ENCODE measurements around the gene HLA-DOB.

The HLA-DOB gene

DNA sequence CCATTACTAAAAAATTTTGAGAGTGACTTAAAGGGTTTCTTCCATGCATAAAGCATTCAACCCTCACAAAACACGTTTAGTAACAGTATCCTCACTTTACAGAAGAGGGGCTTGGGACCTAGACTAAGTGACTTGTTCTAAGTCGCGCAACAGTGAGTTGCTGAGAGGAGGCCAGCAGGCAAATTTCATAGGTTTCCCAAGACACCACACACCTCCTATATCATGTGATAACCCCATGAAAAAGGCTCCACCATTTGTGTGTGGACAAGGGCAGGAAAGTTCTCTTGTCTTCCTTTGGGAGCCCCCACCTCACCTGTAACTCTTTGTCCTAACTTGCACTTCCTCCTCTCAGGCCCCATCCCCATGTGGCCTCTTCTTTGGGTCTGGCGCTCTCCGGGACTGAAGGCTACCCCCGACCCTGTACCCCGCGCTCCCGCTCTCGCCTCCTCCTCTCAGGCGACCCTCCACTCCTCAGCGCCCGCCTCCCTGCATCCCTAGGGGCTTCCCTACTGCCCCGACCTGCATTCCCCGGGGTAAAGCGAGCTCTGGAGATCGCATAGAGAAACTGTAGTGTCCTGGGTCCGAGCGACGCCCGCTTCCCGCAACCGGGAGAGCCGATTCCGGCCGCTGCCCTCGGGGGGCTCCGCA is 26.7 kb upstream of the HLA-DOB start:
- DNase-seq (ENCODE audit: low read depth): no peak

DNA sequence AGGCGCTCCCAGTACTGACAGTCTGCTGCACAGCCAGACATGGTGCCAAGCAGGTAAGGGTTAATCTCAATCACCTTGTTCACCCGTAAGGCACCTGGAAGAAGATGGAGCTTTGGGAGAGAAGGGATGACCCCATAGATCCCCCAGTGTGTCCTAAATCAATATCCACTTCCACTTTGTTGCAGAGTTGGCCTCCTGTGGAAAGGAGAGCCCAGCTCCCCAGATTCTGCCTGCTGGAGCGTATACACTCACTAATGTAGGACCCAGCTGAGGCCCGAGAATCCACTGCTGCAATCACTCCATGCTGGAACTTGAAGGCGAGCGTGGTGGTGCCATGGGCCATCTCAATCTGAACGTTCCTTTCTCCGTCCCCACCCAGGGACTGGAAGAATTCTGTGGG is 25.9 kb upstream of the HLA-DOB start:
- DNase-seq (ENCODE audit: low read depth): no peak

DNA sequence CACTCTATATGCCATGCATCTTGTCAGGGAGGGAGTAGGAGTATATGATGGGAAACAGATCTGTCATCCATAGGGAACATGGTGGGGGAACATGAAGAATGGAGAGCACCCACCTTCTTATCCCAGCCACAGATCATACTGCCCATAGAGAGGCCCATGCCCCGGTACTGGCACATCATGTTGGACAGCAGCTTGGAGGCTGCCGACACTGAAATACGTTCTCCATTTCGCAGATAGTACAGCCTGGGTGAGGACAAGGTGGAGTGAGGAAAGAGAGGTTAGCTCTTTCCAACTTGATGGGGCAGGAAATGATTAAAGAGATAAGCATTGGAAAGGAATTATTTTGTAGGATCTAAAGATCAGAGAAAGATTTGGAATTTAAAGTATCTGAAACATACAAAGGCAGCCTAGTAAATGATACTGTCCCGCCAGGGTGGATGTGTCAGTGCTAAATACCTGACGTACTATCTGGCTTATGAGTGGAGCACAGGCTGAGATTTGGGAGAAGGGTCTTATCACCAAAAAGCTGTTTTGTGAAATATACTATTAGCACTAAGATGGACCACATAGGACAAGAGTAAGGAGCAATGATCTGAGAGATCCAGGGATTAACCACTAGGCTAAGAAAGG is 25.3 kb upstream of the HLA-DOB start:
- no peak for DNase-seq (ENCODE audit: low read depth)

DNA sequence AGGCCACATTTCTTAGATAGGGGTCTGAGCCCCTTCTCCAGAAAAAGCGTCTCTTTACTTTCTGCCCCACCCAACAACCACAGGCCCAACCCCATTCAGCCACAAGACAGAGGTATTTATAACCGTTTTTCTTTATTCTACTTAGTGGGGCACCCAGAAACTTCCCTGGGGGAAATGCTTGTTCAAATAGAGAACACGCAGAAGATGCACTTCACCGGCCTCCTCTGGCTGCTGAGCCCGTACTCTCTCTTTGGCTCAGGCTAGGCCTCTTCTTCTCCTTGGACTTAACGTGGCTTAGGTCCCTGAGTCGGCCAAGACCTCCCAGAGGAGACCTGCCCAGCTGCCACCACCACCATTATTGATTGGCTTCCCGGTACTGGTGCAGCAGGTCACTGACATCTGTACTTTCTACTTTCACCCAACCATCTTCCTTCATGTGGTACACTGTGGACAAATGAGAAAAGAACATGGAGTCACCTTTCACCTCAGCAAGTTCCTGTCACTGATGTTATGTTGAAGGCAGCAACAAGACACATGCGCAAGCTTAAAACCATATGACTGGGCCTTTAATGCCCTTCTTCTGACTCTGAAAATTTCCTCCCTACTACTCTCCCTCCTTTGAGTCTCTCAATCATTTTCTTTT is 23.9 kb upstream of the HLA-DOB start:
- DNase-seq (ENCODE audit: low read depth): no peak

DNA sequence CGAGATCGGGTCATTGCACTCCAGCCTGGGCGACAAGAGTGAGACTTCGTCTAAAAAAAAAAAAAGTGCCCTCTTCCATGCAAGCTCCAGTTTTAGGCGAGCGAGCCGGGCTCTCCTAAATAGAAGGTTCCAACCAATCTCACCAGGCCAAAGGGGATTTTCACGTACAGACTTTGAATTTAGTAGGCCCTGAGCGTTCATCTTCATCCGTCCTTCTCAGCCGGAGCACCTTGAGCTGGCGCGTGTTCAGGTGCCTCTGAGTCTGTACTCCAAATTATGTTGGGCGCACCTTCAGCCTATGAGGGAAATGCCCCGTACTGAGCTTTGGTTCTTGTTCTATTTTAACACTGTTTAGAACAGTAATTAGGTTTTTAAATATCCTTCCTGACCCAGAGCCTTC is 22.6 kb upstream of the HLA-DOB start:
- DNase-seq (ENCODE audit: low read depth): no peak

- peak; percentile 96 for DNase-seq (ENCODE audit: low read depth)
These were observed 21.5 kb upstream of the HLA-DOB start, which contains the start of gene TAP2 for GRCh38 chr6:32838114-32838958. Gene TAP2, minus strand, starts transcription at chr6:32838739. Its CDS starts 506 bp downstream, at chr6:32838233.

DNA sequence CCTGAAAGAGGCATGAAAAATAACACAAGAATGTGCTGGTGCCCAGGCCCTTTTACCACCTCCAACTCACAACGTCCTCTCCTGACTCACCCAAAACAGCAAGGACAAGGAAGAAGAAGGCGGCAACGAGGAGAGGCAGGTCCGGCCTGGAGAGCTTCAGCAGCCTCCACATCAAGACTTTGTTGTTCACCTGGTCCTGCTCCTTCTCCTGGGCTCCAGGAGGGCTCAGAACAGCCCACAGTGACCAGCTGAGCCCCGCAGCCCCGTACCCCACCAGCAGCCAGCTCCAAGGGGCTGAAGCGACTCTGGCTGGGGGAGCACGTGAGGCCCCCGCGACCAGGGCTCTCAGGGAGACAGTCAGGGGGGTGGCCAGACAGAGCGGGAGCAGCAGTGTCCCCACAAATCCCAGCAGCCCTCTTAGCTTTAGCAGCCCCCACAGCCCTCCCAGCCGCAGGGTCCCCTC is 20.9 kb upstream of the HLA-DOB start:
- no peak for DNase-seq (ENCODE audit: low read depth)

GRCh38 chr6:32836873-32837272 is 20.1 kb upstream of the HLA-DOB start:
- no peak for DNase-seq (ENCODE audit: low read depth)

GRCh38 chr6:32835167-32835893 is 18.5 kb upstream of the HLA-DOB start:
- no peak for DNase-seq (ENCODE audit: low read depth)

DNA sequence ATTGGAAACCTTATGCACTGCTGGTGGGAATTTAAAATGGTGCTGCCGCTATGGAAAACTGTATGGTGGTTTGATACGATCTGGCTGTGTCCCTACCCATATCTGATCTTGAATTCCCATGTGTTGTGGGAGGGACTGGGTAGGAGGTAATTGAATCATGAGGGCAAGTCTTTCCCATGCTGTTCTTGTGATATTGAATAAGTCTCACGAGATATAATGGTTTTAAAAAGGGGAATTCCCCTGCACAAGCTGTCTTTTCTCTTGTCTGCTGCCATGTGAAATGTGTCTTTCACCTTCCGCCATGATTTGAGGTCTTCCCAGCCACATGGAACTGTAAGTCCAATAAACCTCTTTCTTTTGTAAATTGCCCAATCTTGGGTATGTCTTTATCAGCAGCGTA is 16.9 kb upstream of the HLA-DOB start:
- DNase-seq (ENCODE audit: low read depth): no peak

- DNase-seq (ENCODE audit: low read depth): no peak
These were observed 15.7 kb upstream of the HLA-DOB start for GRCh38 chr6:32832535-32832934.

- no peak for DNase-seq (ENCODE audit: low read depth)
These were observed 14.1 kb upstream of the HLA-DOB start for GRCh38 chr6:32830936-32831335.

DNA sequence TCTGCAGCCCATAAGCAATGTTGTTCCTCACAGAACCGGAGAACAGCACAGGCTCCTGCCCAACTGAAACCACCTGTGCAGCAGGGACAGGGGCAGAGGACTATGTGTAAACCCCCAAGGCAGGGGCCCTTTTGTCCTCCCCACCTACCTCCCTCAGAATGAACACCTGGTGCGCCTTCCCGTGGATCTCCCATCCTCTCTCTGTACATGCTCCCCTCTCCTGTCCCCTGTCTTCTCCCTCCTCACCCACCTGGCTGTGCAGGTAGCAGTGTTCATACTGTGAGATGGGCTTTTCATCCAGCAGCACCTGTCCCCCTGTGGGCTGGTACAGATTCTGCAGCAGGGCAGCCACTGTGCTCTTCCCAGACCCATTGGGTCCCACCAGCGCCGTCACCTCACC is 13.2 kb upstream of the HLA-DOB start:
- DNase-seq (ENCODE audit: low read depth): no peak

GRCh38 chr6:32829495-32829894 is 12.7 kb upstream of the HLA-DOB start:
- no peak for DNase-seq (ENCODE audit: low read depth)

DNA sequence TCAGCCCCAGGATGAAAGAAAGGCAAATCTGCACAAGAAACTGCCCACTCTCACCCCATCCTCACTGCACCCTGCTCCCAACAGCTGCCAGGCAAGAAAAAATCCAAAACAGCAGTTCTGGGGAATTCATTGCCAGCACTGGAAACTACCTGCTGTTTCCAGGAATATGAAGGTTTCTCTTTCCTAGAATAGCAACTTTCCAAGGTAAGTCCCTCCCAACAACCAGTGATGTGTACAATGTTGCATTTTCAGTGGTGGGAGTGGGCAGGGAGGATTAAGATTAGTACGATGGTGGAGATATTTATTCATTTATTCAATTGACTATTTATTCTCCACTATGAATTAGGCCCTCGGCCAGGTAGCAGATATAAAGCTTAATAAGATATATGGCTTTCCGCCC is 10.2 kb upstream of the HLA-DOB start:
- DNase-seq (ENCODE audit: low read depth): no peak

DNA sequence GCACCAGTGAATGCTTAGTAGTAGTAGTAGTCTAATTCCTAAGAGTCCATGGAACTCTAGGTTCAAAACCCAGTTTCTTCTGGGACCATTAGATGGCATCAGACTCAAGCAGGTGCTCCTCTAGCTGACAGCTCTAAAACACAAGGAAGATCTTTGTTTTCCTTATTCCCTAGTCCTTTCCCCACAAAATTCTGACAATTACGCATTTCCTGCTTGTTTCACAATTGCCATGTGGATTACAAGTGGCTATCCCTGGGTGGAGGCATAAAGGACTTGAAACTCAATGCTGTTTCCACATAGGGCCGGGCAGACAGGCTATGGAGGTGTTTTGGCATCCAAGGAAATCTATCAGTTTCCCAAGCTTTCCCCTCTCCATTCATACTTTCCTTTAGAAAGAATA is 9.2 kb upstream of the HLA-DOB start:
- DNase-seq (ENCODE audit: low read depth): no peak

GRCh38 chr6:32819729-32820128 is 2.9 kb upstream of the HLA-DOB start:
- no peak for DNase-seq (ENCODE audit: low read depth)

DNA sequence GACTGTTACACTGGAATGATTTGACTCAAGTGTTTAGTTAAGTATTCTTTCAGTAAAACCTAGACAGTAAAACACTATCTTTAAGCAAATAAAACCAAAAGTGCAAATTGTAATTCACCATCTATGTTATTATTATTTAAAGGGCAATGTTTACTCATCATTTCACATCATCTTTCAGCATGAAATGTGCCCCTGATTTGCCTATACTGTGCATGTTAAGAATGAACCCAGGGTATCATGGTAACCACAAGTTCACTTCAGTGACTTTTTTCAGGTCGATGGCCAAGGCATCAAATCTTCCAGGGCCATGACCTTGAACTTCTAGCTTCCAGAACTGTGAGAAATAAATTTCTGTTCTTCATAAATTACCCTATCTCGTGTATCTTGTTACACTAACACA is 2.1 kb upstream of the HLA-DOB start:
- no peak for DNase-seq (ENCODE audit: low read depth)

DNA sequence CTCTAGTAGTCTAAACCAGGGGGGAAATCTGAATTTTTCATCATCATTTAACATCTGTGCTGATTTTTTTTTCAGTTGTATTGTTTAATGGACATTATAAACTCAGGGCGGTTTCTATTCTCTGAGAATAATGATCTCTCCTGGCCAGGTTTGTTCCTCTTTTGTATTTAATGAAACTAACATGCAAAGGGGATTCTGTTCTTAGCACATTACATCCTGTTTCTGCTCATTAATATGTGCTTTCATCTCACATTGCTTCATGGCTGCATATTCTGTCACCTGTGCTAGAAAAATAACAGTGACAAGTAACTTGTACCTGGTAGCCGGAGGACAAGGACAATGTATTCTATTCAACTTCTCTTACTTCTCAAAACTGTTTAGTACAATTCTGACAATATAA is 806 bp downstream of the HLA-DOB start:
- DNase-seq (ENCODE audit: low read depth): no peak

DNA sequence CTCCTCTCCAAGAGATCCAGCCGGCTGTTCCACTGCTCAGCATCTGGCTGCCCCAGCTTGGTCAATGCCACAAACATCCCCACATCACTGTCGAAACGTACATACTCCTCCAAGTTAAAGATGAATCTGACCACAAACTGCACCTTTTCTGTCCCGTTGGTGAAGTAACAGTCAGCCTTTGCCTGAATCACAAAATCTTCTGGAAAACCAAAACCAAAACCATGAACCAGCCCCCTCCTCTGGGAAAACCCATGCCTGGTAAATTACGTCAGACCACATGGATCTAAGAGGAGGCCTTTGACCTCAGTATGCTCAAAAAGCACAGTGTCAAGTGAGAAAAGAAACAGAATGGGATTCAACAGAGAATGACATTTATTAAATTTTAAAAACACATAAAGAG is 1.7 kb downstream of the HLA-DOB start:
- DNase-seq (ENCODE audit: low read depth): no peak

GRCh38 chr6:32814145-32814544 is 2.7 kb downstream of the HLA-DOB start:
- no peak for DNase-seq (ENCODE audit: low read depth)

DNA sequence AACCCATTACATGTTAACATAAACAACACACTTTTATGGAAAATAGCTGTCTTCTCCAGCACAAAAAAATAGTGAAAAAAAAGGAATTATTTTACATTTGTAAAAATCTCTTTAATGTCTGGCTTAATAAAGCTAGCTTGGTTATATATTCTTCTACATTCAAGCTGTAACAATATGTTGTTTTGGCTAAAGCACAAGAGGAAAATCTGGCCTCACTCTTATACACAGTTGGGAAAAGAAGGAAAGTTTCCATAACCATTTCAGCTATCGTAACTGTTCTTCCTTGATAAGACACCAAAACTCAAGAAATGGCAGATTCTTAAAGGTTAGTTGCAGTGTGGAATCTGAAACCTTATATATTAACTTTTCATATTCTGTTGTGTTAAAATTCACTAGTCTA is 7.6 kb downstream of the HLA-DOB start:
- DNase-seq (ENCODE audit: low read depth): no peak

All from stimulated activated CD8-positive, alpha-beta memory T cell treated with anti-CD3 and anti-CD28 coated beads, Interleukin-12 subunit alpha, Interleukin-12 subunit beta, amount 100 ng/mL, for 1 hour (primary cell).